ENCODE results near the gene TMEM116.
A peak's percentile ranks its signal among the peaks of the same experiment; 100 is the strongest.
"Not testable (repeated sequence)": the region's sequence is repeated elsewhere in the genome, so short reads cannot be mapped to it uniquely, and the experiment has no call there.

The TMEM116 gene

GRCh38 chr12:112012775-112013600 lies at the start of gene TMEM116, which contains the start of gene ERP29:
TSS of gene TMEM116 (minus strand) at chr12:112013165. CDS start at chr12:112005270, 7,895 bp downstream.
TSS of gene ERP29 (plus strand) at chr12:112013426. CDS start at chr12:112013466, 40 bp downstream.
- DNase-seq = peak; percentile 100

- no peak for DNase-seq
Measured at GRCh38 chr12:112061137-112061536, 48.2 kb upstream of the TMEM116 start.

GRCh38 chr12:112049351-112049750 lies 36.4 kb upstream of the TMEM116 start:
- no peak for DNase-seq

GRCh38 chr12:112046003-112046402 lies 33.0 kb upstream of the TMEM116 start:
- no peak for DNase-seq

- not testable (repeated sequence) for DNase-seq
Measured at GRCh38 chr12:112036614-112037013, 23.6 kb upstream of the TMEM116 start.

- DNase-seq = no peak
Measured at GRCh38 chr12:112035219-112035785, 22.3 kb upstream of the TMEM116 start.

- DNase-seq = no peak
Measured at GRCh38 chr12:112032292-112032691, 19.3 kb upstream of the TMEM116 start.

GRCh38 chr12:112031472-112031871 lies 18.5 kb upstream of the TMEM116 start:
- DNase-seq = no peak

GRCh38 chr12:112029301-112029700 lies 16.3 kb upstream of the TMEM116 start:
- DNase-seq = no peak

GRCh38 chr12:112025808-112026375 lies 12.9 kb upstream of the TMEM116 start:
- peak; percentile 26 for DNase-seq

GRCh38 chr12:112023759-112024396 lies 10.9 kb upstream of the TMEM116 start:
- no peak for DNase-seq

GRCh38 chr12:112022241-112023016 lies 9.5 kb upstream of the TMEM116 start:
- DNase-seq = no peak

- no peak for DNase-seq
Measured at GRCh38 chr12:112020947-112021457, 8.0 kb upstream of the TMEM116 start.

- DNase-seq = no peak
Measured at GRCh38 chr12:112018571-112019237, 5.7 kb upstream of the TMEM116 start.

GRCh38 chr12:112017041-112017440 lies 4.1 kb upstream of the TMEM116 start:
- DNase-seq = no peak

GRCh38 chr12:112015938-112016337 lies 3.0 kb upstream of the TMEM116 start:
- DNase-seq = no peak

- DNase-seq = peak; percentile 86
Measured at GRCh38 chr12:112013601-112014402, 837 bp upstream of the TMEM116 start.

GRCh38 chr12:112011685-112012084 lies 1.3 kb downstream of the TMEM116 start:
- no peak for DNase-seq

GRCh38 chr12:112010415-112011344 lies 2.3 kb downstream of the TMEM116 start:
- no peak for DNase-seq

GRCh38 chr12:112009596-112009995 lies 3.4 kb downstream of the TMEM116 start:
- DNase-seq = not testable (repeated sequence)
